ENCODE results near the gene KLK10. TPM values are rescaled to one million over a fixed set of nuclear protein-coding genes. Genes with fewer than 3 reads are reported as not detected.

Gene KLK10
- total RNA-seq, 1 donor from 2014 or later = 42.8 TPM

- DNase-seq (ENCODE audit: low spot score) = no peak
These were observed 51.4 kb downstream of the KLK10 start for GRCh38 chr19:50967929-50968715.

DNA sequence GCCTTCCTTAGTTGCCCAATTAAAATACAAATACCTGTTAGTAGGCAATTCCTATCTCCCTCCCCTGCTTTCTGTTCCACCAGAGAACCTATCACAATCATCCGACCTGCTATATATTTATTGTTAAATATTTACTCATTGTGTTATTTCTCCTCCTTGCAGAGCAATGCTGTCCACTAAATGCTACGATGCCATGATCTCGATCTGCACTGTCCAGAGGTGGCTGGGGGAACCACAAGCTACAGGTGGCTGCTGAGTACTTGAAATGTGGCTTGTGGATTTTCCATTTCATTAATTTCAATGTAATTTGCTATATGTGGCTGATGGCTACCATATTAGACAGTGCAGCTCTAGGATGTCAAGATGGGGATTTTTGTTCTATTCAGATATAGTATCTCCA lies 55.2 kb downstream of the KLK10 start:
- no peak for DNase-seq (ENCODE audit: low spot score)

GRCh38 chr19:50963381-50963780 lies 56.1 kb downstream of the KLK10 start:
- DNase-seq (ENCODE audit: low spot score) = no peak

Other genes with a start within 250 kb of the KLK10 start
- not detected for gene GPR32, start 249.2 kb downstream of the KLK10 start, total RNA-seq
- gene ACP4, start 229.3 kb downstream of the KLK10 start, total RNA-seq = not detected
- 1.5 TPM for gene KLK1, start 195.9 kb downstream of the KLK10 start, total RNA-seq
- gene KLK15, start 186.1 kb downstream of the KLK10 start, total RNA-seq = not detected
- not detected for gene KLK3, start 164.8 kb downstream of the KLK10 start, total RNA-seq
- gene KLK2, start 146.3 kb downstream of the KLK10 start, total RNA-seq = not detected
- not detected for gene KLK4, start 108.3 kb downstream of the KLK10 start, total RNA-seq
- gene KLK5, start 66.7 kb downstream of the KLK10 start, total RNA-seq = not detected
- gene KLK6, start 50.1 kb downstream of the KLK10 start, total RNA-seq = 1.5 TPM
- gene KLK7, start 35.8 kb downstream of the KLK10 start, total RNA-seq = 0.14 TPM
- 2.4 TPM for gene KLK8, start 18.1 kb downstream of the KLK10 start, total RNA-seq
- gene KLK11, start 6.9 kb upstream of the KLK10 start, total RNA-seq = 274 TPM
- 0.78 TPM for gene KLK12, start 15.3 kb upstream of the KLK10 start, total RNA-seq
- gene KLK13, start 45.4 kb upstream of the KLK10 start, total RNA-seq = 2.0 TPM
- 0.63 TPM for gene KLK14, start 63.2 kb upstream of the KLK10 start, total RNA-seq
- 12.1 TPM for gene CTU1, start 88.7 kb upstream of the KLK10 start, total RNA-seq
- 6.3 TPM for gene SIGLEC9, start 105.2 kb upstream of the KLK10 start, total RNA-seq
- gene SIGLEC7, start 122.6 kb upstream of the KLK10 start, total RNA-seq = 3.5 TPM
- 8.3 TPM for gene CD33, start 205.4 kb upstream of the KLK10 start, total RNA-seq
- gene SIGLECL1, start 231.4 kb upstream of the KLK10 start, total RNA-seq = not detected

Data from mucosa of gallbladder (tissue), 1 donor.